Measurements from ENCODE around the gene CYTH4. TPM values are rescaled to one million over a fixed set of nuclear protein-coding genes. Genes with fewer than 3 reads are reported as not detected.

The CYTH4 gene
- total and polyA plus RNA-seq, 2 of the 8 experiments (the other 6 are each of a cell fraction or from before 2014, with no cell fraction given) = 0.09 TPM; not detected in 1

DNA sequence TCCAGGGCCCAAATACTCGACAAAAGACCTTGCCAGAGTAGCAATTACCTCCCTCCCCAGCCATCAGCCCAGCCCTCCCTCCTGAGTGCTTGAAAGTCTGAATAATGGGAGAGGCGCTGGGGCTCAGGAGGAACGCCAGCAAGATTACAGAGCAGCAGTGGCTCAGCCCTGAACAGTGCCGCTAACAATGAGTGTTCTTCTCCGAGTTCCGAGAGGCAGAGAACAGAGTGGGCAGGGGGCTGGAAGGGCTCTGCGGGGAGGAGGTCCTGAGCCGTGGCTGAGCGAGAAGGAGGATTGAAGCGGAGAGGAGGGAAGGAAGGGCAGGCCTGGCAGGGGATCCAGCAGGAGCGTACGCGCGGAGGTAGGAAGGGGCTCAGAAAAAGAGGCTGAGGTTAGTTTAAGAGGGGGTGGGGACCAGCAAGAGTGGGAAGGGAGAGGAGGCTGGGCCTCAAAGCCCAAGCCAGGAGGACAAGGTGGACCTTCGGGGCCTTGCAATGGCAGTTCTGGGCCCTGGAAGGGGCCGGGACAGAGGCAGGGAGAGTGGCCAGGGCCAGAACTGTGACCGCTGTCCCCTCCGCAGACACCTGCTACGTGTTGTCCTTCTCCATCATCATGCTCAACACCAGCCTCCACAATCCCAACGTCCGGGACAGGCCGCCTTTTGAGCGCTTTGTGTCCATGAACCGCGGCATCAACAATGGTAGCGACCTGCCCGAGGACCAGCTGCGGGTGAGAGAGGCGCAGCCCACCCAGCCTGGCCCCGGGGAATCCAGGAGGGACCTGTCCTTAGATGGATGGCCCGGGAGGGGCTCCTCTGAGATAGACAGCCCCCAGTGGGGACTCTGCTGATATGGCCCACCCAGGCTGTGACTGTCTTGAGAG is 20.6 kb downstream of the CYTH4 start (continued):
- TF ChIP-seq, protein P1, sequence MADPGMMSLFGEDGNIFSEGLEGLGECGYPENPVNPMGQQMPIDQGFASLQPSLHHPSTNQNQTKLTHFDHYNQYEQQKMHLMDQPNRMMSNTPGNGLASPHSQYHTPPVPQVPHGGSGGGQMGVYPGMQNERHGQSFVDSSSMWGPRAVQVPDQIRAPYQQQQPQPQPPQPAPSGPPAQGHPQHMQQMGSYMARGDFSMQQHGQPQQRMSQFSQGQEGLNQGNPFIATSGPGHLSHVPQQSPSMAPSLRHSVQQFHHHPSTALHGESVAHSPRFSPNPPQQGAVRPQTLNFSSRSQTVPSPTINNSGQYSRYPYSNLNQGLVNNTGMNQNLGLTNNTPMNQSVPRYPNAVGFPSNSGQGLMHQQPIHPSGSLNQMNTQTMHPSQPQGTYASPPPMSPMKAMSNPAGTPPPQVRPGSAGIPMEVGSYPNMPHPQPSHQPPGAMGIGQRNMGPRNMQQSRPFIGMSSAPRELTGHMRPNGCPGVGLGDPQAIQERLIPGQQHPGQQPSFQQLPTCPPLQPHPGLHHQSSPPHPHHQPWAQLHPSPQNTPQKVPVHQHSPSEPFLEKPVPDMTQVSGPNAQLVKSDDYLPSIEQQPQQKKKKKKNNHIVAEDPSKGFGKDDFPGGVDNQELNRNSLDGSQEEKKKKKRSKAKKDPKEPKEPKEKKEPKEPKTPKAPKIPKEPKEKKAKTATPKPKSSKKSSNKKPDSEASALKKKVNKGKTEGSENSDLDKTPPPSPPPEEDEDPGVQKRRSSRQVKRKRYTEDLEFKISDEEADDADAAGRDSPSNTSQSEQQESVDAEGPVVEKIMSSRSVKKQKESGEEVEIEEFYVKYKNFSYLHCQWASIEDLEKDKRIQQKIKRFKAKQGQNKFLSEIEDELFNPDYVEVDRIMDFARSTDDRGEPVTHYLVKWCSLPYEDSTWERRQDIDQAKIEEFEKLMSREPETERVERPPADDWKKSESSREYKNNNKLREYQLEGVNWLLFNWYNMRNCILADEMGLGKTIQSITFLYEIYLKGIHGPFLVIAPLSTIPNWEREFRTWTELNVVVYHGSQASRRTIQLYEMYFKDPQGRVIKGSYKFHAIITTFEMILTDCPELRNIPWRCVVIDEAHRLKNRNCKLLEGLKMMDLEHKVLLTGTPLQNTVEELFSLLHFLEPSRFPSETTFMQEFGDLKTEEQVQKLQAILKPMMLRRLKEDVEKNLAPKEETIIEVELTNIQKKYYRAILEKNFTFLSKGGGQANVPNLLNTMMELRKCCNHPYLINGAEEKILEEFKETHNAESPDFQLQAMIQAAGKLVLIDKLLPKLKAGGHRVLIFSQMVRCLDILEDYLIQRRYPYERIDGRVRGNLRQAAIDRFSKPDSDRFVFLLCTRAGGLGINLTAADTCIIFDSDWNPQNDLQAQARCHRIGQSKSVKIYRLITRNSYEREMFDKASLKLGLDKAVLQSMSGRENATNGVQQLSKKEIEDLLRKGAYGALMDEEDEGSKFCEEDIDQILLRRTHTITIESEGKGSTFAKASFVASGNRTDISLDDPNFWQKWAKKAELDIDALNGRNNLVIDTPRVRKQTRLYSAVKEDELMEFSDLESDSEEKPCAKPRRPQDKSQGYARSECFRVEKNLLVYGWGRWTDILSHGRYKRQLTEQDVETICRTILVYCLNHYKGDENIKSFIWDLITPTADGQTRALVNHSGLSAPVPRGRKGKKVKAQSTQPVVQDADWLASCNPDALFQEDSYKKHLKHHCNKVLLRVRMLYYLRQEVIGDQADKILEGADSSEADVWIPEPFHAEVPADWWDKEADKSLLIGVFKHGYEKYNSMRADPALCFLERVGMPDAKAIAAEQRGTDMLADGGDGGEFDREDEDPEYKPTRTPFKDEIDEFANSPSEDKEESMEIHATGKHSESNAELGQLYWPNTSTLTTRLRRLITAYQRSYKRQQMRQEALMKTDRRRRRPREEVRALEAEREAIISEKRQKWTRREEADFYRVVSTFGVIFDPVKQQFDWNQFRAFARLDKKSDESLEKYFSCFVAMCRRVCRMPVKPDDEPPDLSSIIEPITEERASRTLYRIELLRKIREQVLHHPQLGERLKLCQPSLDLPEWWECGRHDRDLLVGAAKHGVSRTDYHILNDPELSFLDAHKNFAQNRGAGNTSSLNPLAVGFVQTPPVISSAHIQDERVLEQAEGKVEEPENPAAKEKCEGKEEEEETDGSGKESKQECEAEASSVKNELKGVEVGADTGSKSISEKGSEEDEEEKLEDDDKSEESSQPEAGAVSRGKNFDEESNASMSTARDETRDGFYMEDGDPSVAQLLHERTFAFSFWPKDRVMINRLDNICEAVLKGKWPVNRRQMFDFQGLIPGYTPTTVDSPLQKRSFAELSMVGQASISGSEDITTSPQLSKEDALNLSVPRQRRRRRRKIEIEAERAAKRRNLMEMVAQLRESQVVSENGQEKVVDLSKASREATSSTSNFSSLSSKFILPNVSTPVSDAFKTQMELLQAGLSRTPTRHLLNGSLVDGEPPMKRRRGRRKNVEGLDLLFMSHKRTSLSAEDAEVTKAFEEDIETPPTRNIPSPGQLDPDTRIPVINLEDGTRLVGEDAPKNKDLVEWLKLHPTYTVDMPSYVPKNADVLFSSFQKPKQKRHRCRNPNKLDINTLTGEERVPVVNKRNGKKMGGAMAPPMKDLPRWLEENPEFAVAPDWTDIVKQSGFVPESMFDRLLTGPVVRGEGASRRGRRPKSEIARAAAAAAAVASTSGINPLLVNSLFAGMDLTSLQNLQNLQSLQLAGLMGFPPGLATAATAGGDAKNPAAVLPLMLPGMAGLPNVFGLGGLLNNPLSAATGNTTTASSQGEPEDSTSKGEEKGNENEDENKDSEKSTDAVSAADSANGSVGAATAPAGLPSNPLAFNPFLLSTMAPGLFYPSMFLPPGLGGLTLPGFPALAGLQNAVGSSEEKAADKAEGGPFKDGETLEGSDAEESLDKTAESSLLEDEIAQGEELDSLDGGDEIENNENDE (IDR thresholded peaks at IDR 0.05; ENCODE audit: insufficient replicate concordance, low read length) = no peak
- no peak for TF ChIP-seq SRF (IDR thresholded peaks at IDR 0.05; ENCODE audit: low read depth, low read length)
- no peak for TF ChIP-seq SIRT6 (IDR thresholded peaks at IDR 0.05; ENCODE audit: low read length)
- no peak for TF ChIP-seq PHF8 (conservative IDR thresholded peaks at IDR 0.05; ENCODE audit: low read depth, low read length)
- no peak for TF ChIP-seq CBX5 (IDR thresholded peaks at IDR 0.05; ENCODE audit: low read depth, low read length)
- TF ChIP-seq BACH1 (IDR thresholded peaks at IDR 0.05; ENCODE audit: low read length) = no peak
- TF ChIP-seq, protein P2, sequence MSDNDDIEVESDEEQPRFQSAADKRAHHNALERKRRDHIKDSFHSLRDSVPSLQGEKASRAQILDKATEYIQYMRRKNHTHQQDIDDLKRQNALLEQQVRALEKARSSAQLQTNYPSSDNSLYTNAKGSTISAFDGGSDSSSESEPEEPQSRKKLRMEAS (IDR thresholded peaks at IDR 0.05) = no peak
- TF ChIP-seq KDM4A (IDR thresholded peaks at IDR 0.05; ENCODE audit: low read depth, low read length, severe bottlenecking) = no peak
- TF ChIP-seq POU5F1 (IDR thresholded peaks at IDR 0.05; ENCODE audit: low read depth, low read length) = no peak
- no peak for TF ChIP-seq SP4 (IDR thresholded peaks at IDR 0.05; ENCODE audit: low read length)

All from H1 (cell line).